AG04450 (cell line): ENCODE results near the gene OLFM1. TPM values are rescaled to one million over a fixed set of nuclear protein-coding genes. Genes with fewer than 3 reads are reported as not detected.

ENCODE experiments used
- CTCF ChIA-PET: fragments of 300-600, 350-600 bp; formaldehyde crosslinking; extraction: SDS; loops from one replicate; lab custom pipeline; 2022; ENCODE audit warnings: antibody characterized with exemption, inconsistent platforms; lab: Charles Lee
- POLR2A ChIA-PET: fragments of 350-600 bp; formaldehyde crosslinking; extraction: SDS; loops from one replicate; lab custom pipeline; 2021; ENCODE audit warnings: antibody characterized with exemption, inconsistent platforms; lab: Yijun Ruan, JAX
- DNase-seq: peaks from one replicate; pipeline ENCODE4 v3.0.0-alpha.2; 2011; ENCODE audit warnings: low read depth, low spot score
- H3K27ac ChIP-seq: one replicate; pipeline ENCODE4 v1.5.1; 2012; ENCODE audit warnings: low read depth, low read length, control low read depth
- H3K27me3 ChIP-seq: one replicate; pipeline ENCODE4 v1.6.0; 2012; ENCODE audit warnings: low read length; ENCODE audit not compliant: control insufficient read depth, insufficient read depth
- H3K4me3 ChIP-seq: 2 replicates; pipeline ENCODE4 v1.5.1; 2011; ENCODE audit warnings: mild to moderate bottlenecking, low read depth, low read length, control low read depth
- H3K9me3 ChIP-seq: 2 replicates; pipeline ENCODE4 v1.5.1; 2012; ENCODE audit warnings: low read length; ENCODE audit not compliant: control insufficient read depth, insufficient read depth
- CTCF ChIP-seq: IDR thresholded peaks from 2 replicates; pipeline ENCODE4 v1.5.1; 2011; ENCODE audit warnings: low read depth, low read length, control low read depth, inconsistent platforms
- polyA plus RNA-seq: library from polyadenylated mRNA; depleted of rRNA; stranded (reverse); fragments of >200 nt; gene quantifications from 2 replicates; pipeline ENCODE4 v1.2.3, GENCODE V29; 2011

Gene OLFM1
- polyA plus RNA-seq, 1 experiment, result 0.16 TPM

DNA sequence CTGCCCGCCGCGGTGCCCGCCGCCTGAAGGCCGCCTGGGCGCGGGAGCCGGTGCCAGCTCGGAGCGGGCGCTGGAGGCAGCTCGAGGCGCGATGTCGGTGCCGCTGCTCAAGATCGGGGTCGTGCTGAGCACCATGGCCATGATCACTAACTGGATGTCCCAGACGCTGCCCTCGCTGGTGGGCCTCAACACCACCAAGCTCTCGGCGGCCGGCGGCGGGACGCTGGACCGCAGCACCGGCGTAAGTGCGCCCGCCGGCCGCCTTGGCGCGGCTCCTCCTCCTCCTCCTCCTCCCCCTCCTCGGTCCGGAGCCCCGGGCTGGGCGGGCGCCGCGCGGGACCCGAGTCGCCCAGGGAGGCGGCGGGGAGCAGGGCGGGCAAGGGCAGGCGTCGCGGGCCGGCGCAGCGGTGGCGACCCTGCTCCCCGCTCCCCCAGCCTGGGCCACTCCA, 455 bp downstream of the OLFM1 start:
- Histone ChIP-seq H3K27me3 (peaks cover 32% of the 10 kb centered on the region), H3K27ac (no peak overlapping the region), H3K9me3 (no peaks in the 10 kb centered on the region; the same call in 1 of the 2 replicates), H3K4me3 (no peak overlapping the region)
- DNase-seq, result no peak
- TF ChIP-seq CTCF, result no peak
- ChIA-PET POLR2A (no interaction called here), CTCF (interaction anchor here (0.6 kb wide), 1 partner anchor 20 kb away, joined by 5 read pairs; no protein-coding TSS in a partner anchor)

DNA sequence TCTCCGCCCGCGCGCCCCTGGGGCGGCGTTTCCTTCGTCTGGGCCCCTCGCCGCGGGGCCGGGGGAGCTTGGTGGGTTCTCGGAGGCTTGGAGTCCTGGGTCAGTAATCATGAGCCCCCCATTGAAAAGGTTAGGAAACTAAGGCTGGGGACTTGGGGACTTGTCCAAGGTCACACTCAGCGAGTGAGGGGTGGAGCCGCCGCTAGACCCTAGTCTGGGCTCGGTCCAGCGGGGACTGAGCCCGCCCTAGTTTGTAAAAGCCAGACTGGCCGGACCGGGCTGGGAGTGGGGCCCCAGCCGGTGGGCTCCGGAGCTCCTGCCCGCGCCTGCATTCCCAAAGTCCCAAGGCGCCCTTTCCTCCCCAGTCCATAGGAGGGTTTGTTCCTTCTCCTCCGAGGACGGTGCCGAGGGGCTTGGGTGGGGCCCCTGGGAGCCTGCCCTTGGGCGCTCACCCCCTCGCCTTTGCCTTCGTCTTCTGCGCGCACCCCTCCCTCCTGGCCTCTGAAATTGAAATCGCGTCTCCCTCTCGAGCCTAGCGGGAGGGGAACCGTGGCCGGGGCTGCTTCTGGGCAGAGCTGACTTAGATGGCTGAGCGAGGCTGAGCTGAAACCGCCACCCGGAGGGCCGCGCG, 995 bp downstream of the OLFM1 start:
- no peak for DNase-seq
- no peak overlapping the region for H3K4me3 ChIP-seq
- H3K27ac ChIP-seq, result no peak overlapping the region
- H3K9me3 ChIP-seq, result no peaks in the 10 kb centered on the region; the same call in 1 of the 2 replicates
- peaks cover 32% of the 10 kb centered on the region for H3K27me3 ChIP-seq
- no peak for TF ChIP-seq CTCF
- CTCF ChIA-PET, result no interaction called here
- POLR2A ChIA-PET, result no interaction called here

- H3K9me3 ChIP-seq, result no peaks in the 10 kb centered on the region; the same call in 1 of the 2 replicates
- CTCF ChIA-PET, result no interaction called here
These were observed 1.7 kb downstream of the OLFM1 start for GRCh38 chr9:135088979-135089847.

GRCh38 chr9:135090081-135090480, 2.6 kb downstream of the OLFM1 start:
- no peak for DNase-seq
- H3K4me3 ChIP-seq, result no peak overlapping the region
- H3K27me3 ChIP-seq, result peaks cover 30% of the 10 kb centered on the region
- ChIA-PET POLR2A (no interaction called here), CTCF (no interaction called here)
- H3K27ac ChIP-seq, result no peak overlapping the region
- no peak for TF ChIP-seq CTCF
- no peaks in the 10 kb centered on the region; the same call in 1 of the 2 replicates for H3K9me3 ChIP-seq

More at GRCh38 chr9:135088979-135089847, 1.7 kb downstream of the OLFM1 start:
- no peak for TF ChIP-seq CTCF
- POLR2A ChIA-PET, result no interaction called here
- DNase-seq, result no peak
- Histone ChIP-seq H3K4me3 (no peak overlapping the region), H3K27me3 (peaks cover 32% of the 10 kb centered on the region), H3K27ac (no peak overlapping the region)

GRCh38 chr9:135090547-135090946, 3.1 kb downstream of the OLFM1 start:
- H3K27ac ChIP-seq, result no peak overlapping the region
- POLR2A ChIA-PET, result no interaction called here
- peaks cover 28% of the 10 kb centered on the region for H3K27me3 ChIP-seq
- no peak for TF ChIP-seq CTCF
- no peaks in the 10 kb centered on the region; the same call in 1 of the 2 replicates for H3K9me3 ChIP-seq
- H3K4me3 ChIP-seq, result no peak overlapping the region
- no peak for DNase-seq
- CTCF ChIA-PET, result no interaction called here
